A549 (cell line): ENCODE results near the gene TSPEAR. TPM values are rescaled to one million over a fixed set of nuclear protein-coding genes. Genes with fewer than 3 reads are reported as not detected.

Experiments
- ATAC-seq, 2 experiments: fragments of 200-7000 bp in 1 of 2; fragments of >200 bp in 1 of 2; cut with Nextera tagmentation in 1 of 2; cut with Tn5 transposase in 1 of 2; 3 replicates each; pipeline versions ENCODE4 v1.8.0 to v1.9.1; 2018 to 2020; ENCODE audit warnings: mild to moderate bottlenecking in 1 of 2, moderate library complexity in 1 of 2
- CTCF ChIA-PET: fragments of 300-600 bp; sonication (Branson Sonifier 250); formaldehyde crosslinking; extraction: SDS; loops from one replicate; lab custom pipeline; 2021; ENCODE audit warnings: antibody characterized with exemption, inconsistent platforms; lab: Yijun Ruan, JAX
- POLR2A ChIA-PET: fragments of 350-600 bp; formaldehyde crosslinking; extraction: SDS; loops from one replicate; lab custom pipeline; 2021; ENCODE audit warnings: antibody characterized with exemption, inconsistent platforms; lab: Yijun Ruan, JAX
- DNase-seq, 2 experiments: peaks; one replicate each; pipeline versions ENCODE4 v3.0.0 to v3.0.0-alpha.2; 2011 to 2016; ENCODE audit warnings: low read depth in 1 of 2, low spot score in 1 of 2
- FAIRE-seq: peaks from 2 replicates; lab custom pipeline; 2011; peaks lifted over from hg19 to GRCh38; lab: Jason Lieb, UNC
- H3K27ac ChIP-seq, 2 experiments: fragments of >200 bp; sonication (Bioruptor Twin); formaldehyde crosslinking; 3 replicates each; pipeline ENCODE4 v1.5.1; 2016 to 2017
- H3K4me1 ChIP-seq: fragments of >200 bp; sonication (Bioruptor Twin); formaldehyde crosslinking; 3 replicates; pipeline ENCODE4 v1.6.1; 2016
- H3K4me2 ChIP-seq: fragments of >200 bp; sonication (Bioruptor Twin); formaldehyde crosslinking; 3 replicates; pipeline ENCODE4 v1.6.1; 2016
- H3K4me3 ChIP-seq: fragments of >200 bp; sonication (Bioruptor Twin); formaldehyde crosslinking; 3 replicates; pipeline ENCODE4 v1.5.1; 2016
- H3K9me3 ChIP-seq: fragments of >200 bp; sonication (Bioruptor Twin); formaldehyde crosslinking; 3 replicates; pipeline ENCODE4 v1.6.1; 2016
- BHLHE40 ChIP-seq: IDR thresholded peaks from 2 replicates; pipeline ENCODE4 v1.6.1; 2012; ENCODE audit warnings: low read depth, low read length, inconsistent platforms
- CHD2 ChIP-seq: fragments of 150-350 bp; IDR thresholded peaks from 2 replicates; pipeline ENCODE4 v1.6.1; 2014; ENCODE audit warnings: low read length; ENCODE audit not compliant: partially characterized antibody
- CTCF ChIP-seq: fragments of >200 bp; sonication (Bioruptor Twin); formaldehyde crosslinking; IDR thresholded peaks from 3 replicates; pipeline ENCODE4 v1.5.1; 2016
- FOSL2 ChIP-seq, 2 experiments: fragments of 450-650 bp in 1 of 2; fragments of >200 bp in 1 of 2; sonication (Bioruptor Twin) in 1 of 2; formaldehyde crosslinking; IDR thresholded peaks; 2 replicates each; pipeline versions ENCODE4 v1.5.0 to v1.6.1; 2016 to 2020; ENCODE audit warnings: mild to moderate bottlenecking in 1 of 2, moderate library complexity in 1 of 2
- HDAC2 ChIP-seq: fragments of 200-600 bp; sonication (generic); IDR thresholded peaks from 2 replicates; pipeline ENCODE4 v1.6.1; 2016
- HEYL ChIP-seq: fragments of 250-450 bp; sonication (Bioruptor Pico); IDR thresholded peaks from 2 replicates; pipeline ENCODE4 v1.8.0; 2021; ENCODE audit warnings: mild to moderate bottlenecking, moderate library complexity
- HOXB5 ChIP-seq: fragments of 250-450 bp; sonication (Bioruptor Pico); IDR thresholded peaks from 2 replicates; pipeline ENCODE4 v1.5.0; 2020; ENCODE audit warnings: mild to moderate bottlenecking, moderate library complexity
- JUN ChIP-seq, 2 experiments: fragments of >200 bp; sonication (Bioruptor Twin); formaldehyde crosslinking; IDR thresholded peaks; 2 replicates in 1 of 2; 3 replicates in 1 of 2; pipeline ENCODE4 v1.6.1; 2016 to 2017
- JUNB ChIP-seq: fragments of >200 bp; sonication (Bioruptor Twin); formaldehyde crosslinking; IDR thresholded peaks from 2 replicates; pipeline ENCODE4 v1.6.1; 2016
- MAFK ChIP-seq: fragments of 450-650 bp; IDR thresholded peaks from 2 replicates; pipeline ENCODE4 v1.6.1; 2014; ENCODE audit not compliant: partially characterized antibody
- MAZ ChIP-seq: fragments of 150-350 bp; IDR thresholded peaks from 2 replicates; pipeline ENCODE4 v1.6.1; 2014; ENCODE audit warnings: antibody characterized with exemption, low read depth, low read length, borderline replicate concordance
- MYC ChIP-seq: IDR thresholded peaks from 2 replicates; pipeline ENCODE4 v1.6.1; 2012; ENCODE audit warnings: mild to moderate bottlenecking, inconsistent platforms, low read length, improper control_type of control experiment, borderline replicate concordance
- NFE2L2 ChIP-seq: fragments of 150-350 bp; conservative IDR thresholded peaks from 2 replicates; pipeline ENCODE4 v1.6.1; 2014; ENCODE audit warnings: low read length
- NPAS2 ChIP-seq: fragments of 250-450 bp; sonication (Bioruptor Pico); IDR thresholded peaks from 2 replicates; pipeline ENCODE4 v1.8.0; 2022; ENCODE audit warnings: mild to moderate bottlenecking, moderate library complexity, borderline replicate concordance
- POLR2AphosphoS2 ChIP-seq: conservative IDR thresholded peaks from 2 replicates; pipeline ENCODE4 v1.6.1; 2012; ENCODE audit warnings: low read length, improper control_type of control experiment, inconsistent platforms
- REST ChIP-seq: fragments of 200-600 bp; sonication (generic); IDR thresholded peaks from 2 replicates; pipeline ENCODE4 v1.6.1; 2016; ENCODE audit warnings: antibody characterized with exemption, mild to moderate bottlenecking, moderate library complexity
- SMC3 ChIP-seq: fragments of >200 bp; sonication (Bioruptor Twin); formaldehyde crosslinking; IDR thresholded peaks from 3 replicates; pipeline ENCODE4 v1.6.1; 2018; ENCODE audit warnings: inconsistent platforms
- SREBF2 ChIP-seq: fragments of 450-650 bp; IDR thresholded peaks from 2 replicates; pipeline ENCODE4 v1.6.1; 2014; ENCODE audit warnings: mild to moderate bottlenecking, moderate library complexity
- USF2 ChIP-seq: fragments of 450-650 bp; IDR thresholded peaks from 2 replicates; pipeline ENCODE4 v1.6.1; 2014; ENCODE audit warnings: antibody characterized with exemption
- ZC3H11A ChIP-seq: fragments of 450-650 bp; IDR thresholded peaks from 2 replicates; pipeline ENCODE4 v1.6.1; 2014; ENCODE audit warnings: antibody characterized with exemption, mild to moderate bottlenecking
- ZFP36 ChIP-seq: fragments of 450-650 bp; IDR thresholded peaks from 2 replicates; pipeline ENCODE4 v1.6.1; 2014; ENCODE audit warnings: borderline replicate concordance; ENCODE audit not compliant: partially characterized antibody
- WGBS: methylation state at CpG from one replicate; pipeline ENCODE4 v1.1.6; 2017; ENCODE audit errors: missing lambda C conversion rate; 5-methylcytosine and 5-hydroxymethylcytosine counted together
- polyA plus RNA-seq, 4 experiments: library from polyadenylated mRNA; depleted of rRNA in 3 of 4; stranded (reverse); fragments of >200 nt; fragmentation: RNase III in 1 of 4; extraction: RNeasy Plus Mini Kit Qiagen cat#74134 plus additional on column Dnase treatment in 1 of 4; gene quantifications; 2 replicates in 3 of 4; 3 replicates in 1 of 4; pipeline ENCODE4 v1.2.3, GENCODE V29; 2011 to 2017
- TF ChIP-seq, protein P1 (sequence below): fragments of 150-350 bp; IDR thresholded peaks from 2 replicates; pipeline ENCODE4 v1.6.1; 2014; ENCODE audit warnings: low read depth, mild to moderate bottlenecking, low read length

Gene TSPEAR
- polyA plus RNA-seq, 2 of the 4 experiments (the other 2 are of a cell fraction): not detected

- ChIA-PET CTCF (no interaction called here), POLR2A (no interaction called here)
- 18% methylated on average over 10 of the region's 11 CpGs for WGBS
- TF ChIP-seq ZFP36: no peak
- TF ChIP-seq NPAS2 (CRISPR knock-in tag): no peak
- no peak for TF ChIP-seq CTCF
- TF ChIP-seq MAZ: no peak
- TF ChIP-seq, protein P1, sequence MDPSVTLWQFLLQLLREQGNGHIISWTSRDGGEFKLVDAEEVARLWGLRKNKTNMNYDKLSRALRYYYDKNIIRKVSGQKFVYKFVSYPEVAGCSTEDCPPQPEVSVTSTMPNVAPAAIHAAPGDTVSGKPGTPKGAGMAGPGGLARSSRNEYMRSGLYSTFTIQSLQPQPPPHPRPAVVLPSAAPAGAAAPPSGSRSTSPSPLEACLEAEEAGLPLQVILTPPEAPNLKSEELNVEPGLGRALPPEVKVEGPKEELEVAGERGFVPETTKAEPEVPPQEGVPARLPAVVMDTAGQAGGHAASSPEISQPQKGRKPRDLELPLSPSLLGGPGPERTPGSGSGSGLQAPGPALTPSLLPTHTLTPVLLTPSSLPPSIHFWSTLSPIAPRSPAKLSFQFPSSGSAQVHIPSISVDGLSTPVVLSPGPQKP: no peak
- TF ChIP-seq HEYL (CRISPR knock-in tag): no peak
- no peak for TF ChIP-seq SREBF2
- TF ChIP-seq JUNB: no peak
- no peak for TF ChIP-seq SMC3
- no peak overlapping the region for H3K27ac ChIP-seq
- ATAC-seq (no peak; a peak in 1 of 6 replicates), DNase-seq (no peak), FAIRE-seq (no peak)
- no peak overlapping the region for H3K4me3 ChIP-seq
- H3K4me1 ChIP-seq: no peaks in the 10 kb centered on the region
- no peak overlapping the region for H3K4me2 ChIP-seq
- H3K9me3 ChIP-seq: peaks cover 7% of the 10 kb centered on the region; the same call in 1 of the 3 replicates
Observed at GRCh38 chr21:44658913-44659595, 52.3 kb downstream of the TSPEAR start.

- TF ChIP-seq POLR2AphosphoS2 (no peak), BHLHE40 (no peak), CHD2 (no peak), HDAC2 (no peak), MYC (no peak), SREBF2 (no peak), MAFK (no peak), HOXB5 (CRISPR knock-in tag) (no peak), JUN (IDR thresholded peaks at IDR 0.05) (no peak), FOSL2 (IDR thresholded peaks at IDR 0.05) (no peak), FOSL2 (CRISPR knock-in tag; IDR thresholded peaks at IDR 0.05) (no peak), ZFP36 (no peak), USF2 (no peak), ZC3H11A (no peak), REST (no peak), HEYL (CRISPR knock-in tag) (no peak), NFE2L2 (no peak)
- ATAC-seq (no peak), DNase-seq (no peak), FAIRE-seq (no peak)
- 16% methylated on average over 4 of the region's 5 CpGs for WGBS
- ChIA-PET POLR2A (no interaction called here), CTCF (no interaction called here)
- Histone ChIP-seq H3K4me1 (no peaks in the 10 kb centered on the region), H3K4me3 (no peak overlapping the region), H3K27ac (no peak overlapping the region), H3K9me3 (peaks cover 2% of the 10 kb centered on the region; the same call in 1 of the 3 replicates), H3K4me2 (no peak overlapping the region)
Observed at GRCh38 chr21:44658541-44658910, 52.8 kb downstream of the TSPEAR start.
